ENCODE data around the gene ACACA.

The ACACA gene

DNA sequence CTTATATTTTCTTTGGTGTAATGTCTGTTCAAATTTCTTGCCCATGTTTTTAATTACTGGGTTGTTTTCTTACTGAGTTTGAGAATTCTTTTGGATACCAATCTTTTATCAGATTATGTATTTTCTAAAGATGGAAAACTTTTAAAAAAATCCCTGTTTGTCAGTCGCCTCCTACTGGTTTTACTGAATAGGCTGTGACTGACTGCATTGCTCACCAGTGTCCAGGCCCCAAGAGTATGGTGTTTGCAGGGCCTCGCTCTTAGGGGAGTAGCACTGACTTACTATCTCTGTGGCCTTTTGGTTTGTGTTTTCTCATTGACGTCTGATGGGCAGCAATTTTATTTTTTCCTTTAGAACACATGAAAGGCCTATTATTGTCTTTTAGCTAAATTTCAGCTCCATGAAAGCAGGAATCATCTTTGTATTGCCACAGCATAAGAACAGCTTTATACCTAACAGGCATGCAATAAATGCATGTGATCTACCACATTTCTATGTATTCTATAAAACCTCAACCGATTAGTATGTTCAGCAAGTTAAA lies 269.5 kb downstream of the ACACA start:
- Histone ChIP-seq H3K9me3 (ENCODE audit: insufficient read depth, low read depth, low read length) (no peaks in the 10 kb centered on the region), H3K9ac (ENCODE audit: low read depth, low read length) (no peak overlapping the region), H3K4me1 (ENCODE audit: insufficient read depth, low read length) (peaks cover 34% of the 10 kb centered on the region; the same call in 1 of the 2 replicates), H3K27ac (ENCODE audit: low read length) (no peak overlapping the region), H3K27me3 (ENCODE audit: insufficient read depth, low read length) (no peaks in the 10 kb centered on the region), H3K4me3 (ENCODE audit: low read length) (no peak overlapping the region), H3K36me3 (ENCODE audit: insufficient read depth, low read depth, low read length) (peaks cover 29% of the 10 kb centered on the region; the same call in 1 of the 2 replicates)

- Histone ChIP-seq H3K9ac (ENCODE audit: low read depth, low read length) (no peak overlapping the region), H3K27ac (ENCODE audit: low read length) (no peak overlapping the region), H3K27me3 (ENCODE audit: insufficient read depth, low read length) (no peaks in the 10 kb centered on the region), H3K36me3 (ENCODE audit: insufficient read depth, low read depth, low read length) (peaks cover 17% of the 10 kb centered on the region; the same call in 1 of the 2 replicates), H3K4me1 (ENCODE audit: insufficient read depth, low read length) (peaks cover 49% of the 10 kb centered on the region; the same call in 1 of the 2 replicates), H3K4me3 (ENCODE audit: low read length) (0 out of 2 replicates have a peak overlapping the region, but pooled peaks have one; percentile 10), H3K9me3 (ENCODE audit: insufficient read depth, low read depth, low read length) (no peaks in the 10 kb centered on the region)
These were observed 271.1 kb downstream of the ACACA start for GRCh38 chr17:37135576-37135975.

DNA sequence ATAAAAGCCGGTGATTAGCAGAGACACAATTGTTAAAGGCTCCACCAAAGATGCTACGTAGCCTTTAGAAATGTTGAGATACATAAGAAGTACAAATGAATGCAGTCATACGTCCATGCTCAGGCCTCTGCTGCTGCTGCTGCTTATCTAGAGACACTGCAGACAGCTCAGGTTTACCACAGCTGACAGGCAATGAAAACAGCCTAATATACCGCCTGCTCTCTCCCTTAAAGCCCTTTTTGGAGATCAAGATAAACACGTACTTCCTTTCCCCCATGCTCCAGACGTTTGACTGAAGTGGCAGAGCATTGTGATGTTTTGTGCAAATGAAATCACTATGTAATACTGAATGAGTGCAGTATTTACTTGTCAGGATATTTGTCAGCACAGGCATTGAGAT lies 272.6 kb downstream of the ACACA start:
- Histone ChIP-seq H3K27ac (ENCODE audit: low read length) (no peak overlapping the region), H3K4me3 (ENCODE audit: low read length) (no peak overlapping the region), H3K27me3 (ENCODE audit: insufficient read depth, low read length) (no peaks in the 10 kb centered on the region), H3K9ac (ENCODE audit: low read depth, low read length) (no peak overlapping the region), H3K9me3 (ENCODE audit: insufficient read depth, low read depth, low read length) (no peaks in the 10 kb centered on the region), H3K4me1 (ENCODE audit: insufficient read depth, low read length) (peaks cover 49% of the 10 kb centered on the region; the same call in 1 of the 2 replicates), H3K36me3 (ENCODE audit: insufficient read depth, low read depth, low read length) (peaks cover 28% of the 10 kb centered on the region)

GRCh38 chr17:37133136-37133535 lies 273.5 kb downstream of the ACACA start:
- Histone ChIP-seq H3K27me3 (ENCODE audit: insufficient read depth, low read length) (no peaks in the 10 kb centered on the region), H3K36me3 (ENCODE audit: insufficient read depth, low read depth, low read length) (peaks cover 36% of the 10 kb centered on the region), H3K27ac (ENCODE audit: low read length) (no peak overlapping the region), H3K9ac (ENCODE audit: low read depth, low read length) (no peak overlapping the region), H3K4me1 (ENCODE audit: insufficient read depth, low read length) (peaks cover 49% of the 10 kb centered on the region; the same call in 1 of the 2 replicates), H3K4me3 (ENCODE audit: low read length) (no peak overlapping the region), H3K9me3 (ENCODE audit: insufficient read depth, low read depth, low read length) (no peaks in the 10 kb centered on the region)

GRCh38 chr17:37131669-37132611 lies 274.7 kb downstream of the ACACA start:
- Histone ChIP-seq H3K9me3 (ENCODE audit: insufficient read depth, low read depth, low read length) (no peaks in the 10 kb centered on the region), H3K9ac (ENCODE audit: low read depth, low read length) (no peak overlapping the region), H3K27me3 (ENCODE audit: insufficient read depth, low read length) (no peaks in the 10 kb centered on the region), H3K4me3 (ENCODE audit: low read length) (no peak overlapping the region), H3K27ac (ENCODE audit: low read length) (no peak overlapping the region), H3K36me3 (ENCODE audit: insufficient read depth, low read depth, low read length) (peaks cover 35% of the 10 kb centered on the region), H3K4me1 (ENCODE audit: insufficient read depth, low read length) (peaks cover 40% of the 10 kb centered on the region; the same call in 1 of the 2 replicates)

DNA sequence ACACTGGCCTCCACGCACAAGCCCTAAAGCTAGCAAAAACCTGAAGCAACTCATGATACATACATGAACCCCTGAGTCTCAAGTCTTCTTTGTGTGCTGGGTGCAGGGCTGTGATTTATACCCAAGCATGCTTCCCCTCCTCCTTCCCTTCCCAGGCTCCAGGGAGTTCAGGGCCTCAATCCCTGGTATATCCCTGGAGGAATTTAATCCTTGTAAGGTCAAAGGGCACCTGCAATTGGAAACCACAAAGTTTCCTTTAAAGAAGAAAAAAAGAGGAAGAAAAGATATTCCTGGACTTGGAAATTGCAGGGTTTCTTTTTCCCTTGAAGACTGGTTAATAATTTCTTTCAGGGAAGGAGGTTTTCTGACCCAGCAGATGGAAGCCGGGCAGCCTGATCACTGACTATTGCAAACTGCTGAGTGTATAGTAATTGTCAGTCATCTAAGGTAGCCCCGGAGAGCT lies 275.6 kb downstream of the ACACA start:
- H3K9ac ChIP-seq (ENCODE audit: low read depth, low read length) = peak overlapping the region; percentile 35
- no peak overlapping the region for H3K4me3 ChIP-seq (ENCODE audit: low read length)
- peaks cover 36% of the 10 kb centered on the region; the same call in 1 of the 2 replicates for H3K4me1 ChIP-seq (ENCODE audit: insufficient read depth, low read length)
- no peaks in the 10 kb centered on the region for H3K9me3 ChIP-seq (ENCODE audit: insufficient read depth, low read depth, low read length)
- no peak overlapping the region for H3K27ac ChIP-seq (ENCODE audit: low read length)
- H3K27me3 ChIP-seq (ENCODE audit: insufficient read depth, low read length) = no peaks in the 10 kb centered on the region
- H3K36me3 ChIP-seq (ENCODE audit: insufficient read depth, low read depth, low read length) = peaks cover 45% of the 10 kb centered on the region

GRCh38 chr17:37124821-37125173 lies 281.8 kb downstream of the ACACA start:
- Histone ChIP-seq H3K36me3 (ENCODE audit: insufficient read depth, low read depth, low read length) (peaks cover 88% of the 10 kb centered on the region), H3K27me3 (ENCODE audit: insufficient read depth, low read length) (no peaks in the 10 kb centered on the region), H3K27ac (ENCODE audit: low read length) (no peak overlapping the region), H3K9me3 (ENCODE audit: insufficient read depth, low read depth, low read length) (no peaks in the 10 kb centered on the region), H3K9ac (ENCODE audit: low read depth, low read length) (no peak overlapping the region), H3K4me1 (ENCODE audit: insufficient read depth, low read length) (no peaks in the 10 kb centered on the region), H3K4me3 (ENCODE audit: low read length) (no peak overlapping the region)

GRCh38 chr17:37123941-37124820 lies 282.5 kb downstream of the ACACA start:
- H3K4me1 ChIP-seq (ENCODE audit: insufficient read depth, low read length) = no peaks in the 10 kb centered on the region
- peaks cover 82% of the 10 kb centered on the region for H3K36me3 ChIP-seq (ENCODE audit: insufficient read depth, low read depth, low read length)
- no peak overlapping the region for H3K27ac ChIP-seq (ENCODE audit: low read length)
- no peaks in the 10 kb centered on the region for H3K27me3 ChIP-seq (ENCODE audit: insufficient read depth, low read length)
- H3K9ac ChIP-seq (ENCODE audit: low read depth, low read length) = no peak overlapping the region
- no peak overlapping the region for H3K4me3 ChIP-seq (ENCODE audit: low read length)
- no peaks in the 10 kb centered on the region for H3K9me3 ChIP-seq (ENCODE audit: insufficient read depth, low read depth, low read length)

- Histone ChIP-seq H3K9ac (ENCODE audit: low read depth, low read length) (no peak overlapping the region), H3K4me1 (ENCODE audit: insufficient read depth, low read length) (peaks cover 7% of the 10 kb centered on the region), H3K4me3 (ENCODE audit: low read length) (no peak overlapping the region), H3K36me3 (ENCODE audit: insufficient read depth, low read depth, low read length) (peaks cover 81% of the 10 kb centered on the region), H3K9me3 (ENCODE audit: insufficient read depth, low read depth, low read length) (no peaks in the 10 kb centered on the region), H3K27me3 (ENCODE audit: insufficient read depth, low read length) (no peaks in the 10 kb centered on the region), H3K27ac (ENCODE audit: low read length) (no peak overlapping the region)
These were observed 283.2 kb downstream of the ACACA start for GRCh38 chr17:37123386-37123785.

DNA sequence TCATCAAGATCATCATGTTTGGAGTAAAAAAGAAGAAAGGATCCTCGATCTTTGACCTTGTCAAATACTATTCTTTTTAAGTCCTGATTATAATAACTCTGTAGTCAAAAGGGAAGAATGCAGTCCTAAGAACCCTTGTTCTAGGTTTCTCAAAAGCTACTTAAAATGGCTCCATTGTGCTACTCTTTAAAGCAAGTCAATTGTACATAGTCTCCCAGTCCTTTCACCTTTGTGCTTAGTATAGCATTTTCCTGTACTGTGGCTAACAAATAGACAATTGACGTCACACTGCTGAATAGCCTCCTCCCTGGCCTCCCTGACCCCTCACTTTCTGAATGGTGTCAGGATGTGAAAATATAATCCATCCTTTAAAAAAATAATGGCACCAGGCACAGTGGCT lies 285.0 kb downstream of the ACACA start:
- H3K36me3 ChIP-seq (ENCODE audit: insufficient read depth, low read depth, low read length) = peaks cover 72% of the 10 kb centered on the region

DNA sequence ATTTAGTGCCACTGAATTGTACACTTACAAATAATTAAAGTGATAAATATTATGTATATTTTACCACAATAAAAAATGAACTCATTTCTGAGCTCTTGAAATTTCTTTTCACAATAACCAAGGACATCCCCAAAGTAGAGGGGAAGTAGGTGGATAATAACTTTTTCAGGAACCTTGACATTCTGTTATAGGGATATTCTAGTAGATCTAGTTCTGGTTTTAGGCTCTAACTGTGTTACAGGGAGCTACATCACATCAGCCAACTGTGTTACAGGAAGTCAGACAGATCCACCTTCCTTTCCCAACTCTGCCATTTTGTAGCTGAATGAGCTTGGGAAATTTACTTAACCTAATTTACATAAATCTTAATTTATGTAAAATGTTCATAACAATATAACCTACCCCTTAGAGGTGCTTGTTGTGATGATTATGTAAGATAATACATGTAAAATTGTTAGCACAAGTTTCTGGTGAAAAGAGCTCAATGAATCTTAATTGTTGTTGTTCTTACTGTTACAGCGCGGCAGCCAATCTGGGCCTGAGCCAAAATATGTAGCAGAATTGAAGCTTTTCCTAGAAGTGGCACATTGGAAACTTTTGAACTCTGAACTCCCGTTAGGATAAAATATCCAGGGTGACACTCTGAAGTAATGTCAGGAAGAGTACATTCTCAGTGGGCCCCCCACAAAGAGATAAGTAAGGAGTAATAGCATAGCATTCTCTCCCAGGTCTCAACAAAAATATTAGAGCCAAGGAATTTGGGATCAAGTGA lies 288.1 kb downstream of the ACACA start:
- Histone ChIP-seq H3K9me3 (ENCODE audit: insufficient read depth, low read depth, low read length) (no peaks in the 10 kb centered on the region), H3K36me3 (ENCODE audit: insufficient read depth, low read depth, low read length) (peaks cover 62% of the 10 kb centered on the region), H3K4me1 (ENCODE audit: insufficient read depth, low read length) (peaks cover 29% of the 10 kb centered on the region), H3K4me3 (ENCODE audit: low read length) (0 out of 2 replicates have a peak overlapping the region, but pooled peaks have one; percentile 17), H3K9ac (ENCODE audit: low read depth, low read length) (no peak overlapping the region), H3K27ac (ENCODE audit: low read length) (no peak overlapping the region), H3K27me3 (ENCODE audit: insufficient read depth, low read length) (no peaks in the 10 kb centered on the region)

More for the DNA sequence above, 285.0 kb downstream of the ACACA start:
- Histone ChIP-seq H3K27me3 (ENCODE audit: insufficient read depth, low read length) (no peaks in the 10 kb centered on the region), H3K4me3 (ENCODE audit: low read length) (no peak overlapping the region), H3K9ac (ENCODE audit: low read depth, low read length) (no peak overlapping the region), H3K27ac (ENCODE audit: low read length) (no peak overlapping the region), H3K9me3 (ENCODE audit: insufficient read depth, low read depth, low read length) (no peaks in the 10 kb centered on the region), H3K4me1 (ENCODE audit: insufficient read depth, low read length) (peaks cover 25% of the 10 kb centered on the region)

Measured in iPS-20b (cell line).